IMR-90 (cell line): ENCODE results near the gene TMEM19. TPM values are rescaled to one million over a fixed set of nuclear protein-coding genes. Genes with fewer than 3 reads are reported as not detected.

Experiments used
- ATAC-seq: fragments of 200-7000 bp; cut with Tn5 transposase; 2 replicates; pipeline ENCODE4 v1.9.1; 2020; ENCODE audit warnings: low read depth, mild to moderate bottlenecking, moderate library complexity
- BruUV-seq: library from RNA; stranded (reverse); fragments of 400-500 nt; replicated peaks from 2 replicates; lab custom pipeline; 2021; lab: Mats Ljungman, UMichigan
- CTCF ChIA-PET: fragments of 300-600 bp; formaldehyde crosslinking; extraction: SDS; loops from one replicate; lab custom pipeline; 2021; ENCODE audit warnings: antibody characterized with exemption; lab: Yijun Ruan, JAX
- POLR2A ChIA-PET: fragments of 300-600 bp; sonication (Branson Sonifier 250); formaldehyde crosslinking; loops from one replicate; lab custom pipeline; 2022; ENCODE audit warnings: antibody characterized with exemption; ENCODE audit not compliant: unreplicated experiment; lab: Charles Lee
- DNase-seq: peaks from one replicate; pipeline ENCODE4 v3.0.0; 2013
- H2AFZ ChIP-seq: replicated peaks from 2 replicates; pipeline ENCODE3; 2013; ENCODE audit warnings: low read length, mild to moderate bottlenecking; ENCODE audit not compliant: poor library complexity
- H2AK5ac ChIP-seq: 2 replicates; pipeline ENCODE4 v1.6.1; 2013; ENCODE audit warnings: low read depth, low read length, inconsistent platforms
- H2AK9ac ChIP-seq: replicated peaks from 2 replicates; pipeline ENCODE3; 2013; ENCODE audit warnings: mild to moderate bottlenecking, low read depth, low read length, moderate library complexity; ENCODE audit not compliant: poor library complexity
- H2BK120ac ChIP-seq: 2 replicates; pipeline ENCODE4 v1.6.1; 2013; ENCODE audit warnings: low read depth, low read length, inconsistent platforms
- H2BK15ac ChIP-seq: 3 replicates; pipeline ENCODE4 v1.6.1; 2013; ENCODE audit warnings: low read depth, low read length, inconsistent platforms
- H2BK20ac ChIP-seq: 2 replicates; pipeline ENCODE4 v1.6.1; 2013; ENCODE audit warnings: low read depth, mild to moderate bottlenecking, inconsistent platforms, low read length, moderate library complexity
- H2BK5ac ChIP-seq: 2 replicates; pipeline ENCODE4 v1.6.1; 2013; ENCODE audit warnings: mild to moderate bottlenecking, low read depth, low read length, inconsistent platforms; ENCODE audit not compliant: poor library complexity, severe bottlenecking
- H3K14ac ChIP-seq: replicated peaks from 2 replicates; pipeline ENCODE4 v1.6.1; 2013; ENCODE audit warnings: low read depth, low read length, inconsistent platforms
- H3K18ac ChIP-seq: 2 replicates; pipeline ENCODE4 v1.6.1; 2013; ENCODE audit warnings: low read depth, low read length, control low read depth
- H3K23ac ChIP-seq: 2 replicates; pipeline ENCODE4 v1.6.1; 2013; ENCODE audit warnings: low read depth, low read length, inconsistent platforms
- H3K27ac ChIP-seq: 2 replicates; pipeline ENCODE4 v1.5.1; 2013; ENCODE audit warnings: mild to moderate bottlenecking, control low read depth, low read length; ENCODE audit not compliant: insufficient read depth
- H3K27me3 ChIP-seq: 2 replicates; pipeline ENCODE4 v1.6.1; 2013; ENCODE audit warnings: low read length; ENCODE audit not compliant: control insufficient read depth, insufficient read depth
- H3K36me3 ChIP-seq: 2 replicates; pipeline ENCODE4 v1.6.1; 2013; ENCODE audit warnings: low read length, mixed read lengths; ENCODE audit not compliant: control insufficient read depth, insufficient read depth
- H3K4ac ChIP-seq: 2 replicates; pipeline ENCODE4 v1.6.1; 2013; ENCODE audit warnings: low read depth, low read length, inconsistent platforms
- H3K4me1 ChIP-seq: 2 replicates; pipeline ENCODE4 v1.6.1; 2013; ENCODE audit warnings: low read length, mixed read lengths; ENCODE audit not compliant: control insufficient read depth, insufficient read depth
- H3K4me2 ChIP-seq: 2 replicates; pipeline ENCODE4 v1.6.1; 2013; ENCODE audit warnings: low read depth, mild to moderate bottlenecking, control low read depth, low read length, moderate library complexity
- H3K4me3 ChIP-seq: 2 replicates; pipeline ENCODE4 v1.5.1; 2013; ENCODE audit warnings: low read depth, mild to moderate bottlenecking, control low read depth, low read length, moderate library complexity; ENCODE audit not compliant: insufficient read depth
- H3K56ac ChIP-seq: 2 replicates; pipeline ENCODE4 v1.6.1; 2013; ENCODE audit warnings: low read length, inconsistent platforms; ENCODE audit not compliant: insufficient read depth; ENCODE audit errors: extremely low read depth
- H3K79me1 ChIP-seq, 2 experiments: 2 replicates each; pipeline ENCODE4 v1.6.1; 2013; ENCODE audit warnings: low read length in 2 of 2, inconsistent platforms in 1 of 2, low read depth in 1 of 2
- H3K9ac ChIP-seq: 2 replicates; pipeline ENCODE4 v1.6.1; 2013; ENCODE audit warnings: low read depth, low read length, control low read depth
- H3K9me1 ChIP-seq: 2 replicates; pipeline ENCODE4 v1.6.1; 2013; ENCODE audit warnings: low read length, inconsistent platforms; ENCODE audit not compliant: insufficient read depth
- H3K9me3 ChIP-seq: 2 replicates; pipeline ENCODE4 v1.6.1; 2013; ENCODE audit warnings: low read length; ENCODE audit not compliant: control insufficient read depth, insufficient read depth
- H4K20me1 ChIP-seq: 2 replicates; pipeline ENCODE4 v1.6.1; 2013; ENCODE audit warnings: low read length, inconsistent platforms; ENCODE audit not compliant: insufficient read depth
- H4K5ac ChIP-seq: 2 replicates; pipeline ENCODE4 v1.6.1; 2013; ENCODE audit warnings: mild to moderate bottlenecking, low read depth, low read length, control low read depth
- H4K8ac ChIP-seq, 2 experiments: 2 replicates each; pipeline ENCODE4 v1.6.1; 2013; ENCODE audit warnings: low read depth in 2 of 2, low read length in 2 of 2, control low read depth in 1 of 2, inconsistent platforms in 1 of 2
- H4K91ac ChIP-seq: 2 replicates; pipeline ENCODE4 v1.6.1; 2013; ENCODE audit warnings: low read depth, low read length, inconsistent platforms; ENCODE audit not compliant: insufficient read depth
- CTCF ChIP-seq: conservative IDR thresholded peaks from 2 replicates; pipeline ENCODE4 v1.5.1; 2012; ENCODE audit warnings: mild to moderate bottlenecking, low read depth, low read length, improper control_type of control experiment
- MAZ ChIP-seq: IDR thresholded peaks from 2 replicates; pipeline ENCODE4 v1.6.1; 2012; ENCODE audit warnings: low read depth, mild to moderate bottlenecking, low read length, improper control_type of control experiment, moderate library complexity, borderline replicate concordance
- RAD21 ChIP-seq: IDR thresholded peaks from 2 replicates; pipeline ENCODE4 v1.6.1; 2012; ENCODE audit warnings: low read length, improper control_type of control experiment
- SMC3 ChIP-seq: fragments of 150-350 bp; IDR thresholded peaks from 2 replicates; pipeline ENCODE4 v1.6.1; 2016; ENCODE audit warnings: low read depth, mild to moderate bottlenecking, antibody characterized with exemption, low read length, moderate library complexity
- WGBS, 2 experiments: methylation state at CpG; one replicate each; pipeline versions ENCODE4 v1.1.5 to v1.1.7; 2013; ENCODE audit warnings: missing lambda C conversion rate in 2 of 2; ENCODE audit not compliant: insufficient read length in 1 of 2; ENCODE audit errors: extremely low coverage in 2 of 2; 5-methylcytosine and 5-hydroxymethylcytosine counted together
- dilution Hi-C: fragments of 300-500 bp; cut with HindIII; formaldehyde crosslinking; loops from one replicate; pipeline ENCODE4 v1.14.3; 2018; ENCODE audit warnings: low sequenced_read_pairs; ENCODE audit not compliant: unreplicated experiment
- in situ Hi-C: fragments of 300-500 bp; cut with MboI; formaldehyde crosslinking; loops from 3 replicates; pipeline ENCODE4 v1.14.3; 2019; ENCODE audit warnings: low sequenced_read_pairs, inconsistent platforms, mixed read lengths
- intact Hi-C: fragments of 100-400 bp; cut with micrococcal nuclease; formaldehyde crosslinking; loops from 2 replicates; pipeline ENCODE4 v1.10.0; 2022
- polyA plus RNA-seq, 3 experiments: library from polyadenylated mRNA; depleted of rRNA; stranded (reverse); fragments of >200 nt; gene quantifications; 2 replicates each; pipeline ENCODE4 v1.2.3, GENCODE V29; 2012; ENCODE audit warnings: low replicate concordance in 1 of 3
- total RNA-seq: library from RNA; depleted of rRNA; stranded (reverse); fragments of >200 nt; gene quantifications from 2 replicates; pipeline ENCODE4 v1.2.3, GENCODE V29; 2012

Gene TMEM19
- total and polyA plus RNA-seq, 2 of the 4 experiments (the other 2 are of a cell fraction) = 8.9 to 28.7 TPM

- Histone ChIP-seq H3K4me3 (no peak overlapping the region), H3K27ac (no peak overlapping the region), H2AK5ac (no peak overlapping the region), H3K4me1 (no peaks in the 10 kb centered on the region), H4K5ac (peak overlapping the region; percentile 80; the same call in 1 of the 2 replicates), H2AK9ac (no peak overlapping the region), H3K18ac (no peak overlapping the region), H3K9ac (no peak overlapping the region), H4K8ac (no peak overlapping the region), H3K56ac (no peak overlapping the region), H4K91ac (no peak overlapping the region), H4K20me1 (peaks cover 20% of the 10 kb centered on the region; the same call in 1 of the 2 replicates), H2BK15ac (no peak overlapping the region), H3K27me3 (no peaks in the 10 kb centered on the region), H2AFZ (no peak overlapping the region), H3K4ac (no peak overlapping the region), H3K79me1 (peaks cover 31 to 35% of the 10 kb centered on the region in 2 experiments), H3K9me3 (no peaks in the 10 kb centered on the region), H2BK5ac (no peak overlapping the region), H3K36me3 (peaks cover 46% of the 10 kb centered on the region), H3K23ac (no peak overlapping the region), H2BK120ac (no peak overlapping the region), H3K9me1 (peaks cover 8% of the 10 kb centered on the region; the same call in 1 of the 2 replicates), H2BK20ac (no peak overlapping the region), H3K14ac (no peak overlapping the region), H3K4me2 (no peak overlapping the region)
- POLR2A ChIA-PET = no interaction called here
- dilution Hi-C loops = no loop called here
- peak; percentile 54; the same call in 1 of the 2 replicates for ATAC-seq
- intact Hi-C loops = loop anchor here (5.0 kb wide), 1 partner anchor 111 kb away; no protein-coding TSS in a partner anchor
- DNase-seq = peak; percentile 72
- CTCF ChIA-PET = interaction anchor here (1.0 to 1.8 kb wide), 6 partner anchors 9 to 221 kb away, joined by 3 to 11 read pairs (median 4); no protein-coding TSS in a partner anchor
- in situ Hi-C loops = no loop called here
- TF ChIP-seq MAZ (no peak), CTCF (peak; percentile 57), SMC3 (peak; percentile 37; the same call in 1 of the 2 replicates), RAD21 (peak; percentile 38)
- no TSS peak for BruUV-seq
- WGBS, 2 experiments = no CpG with 5 or more reads among the region's 3 CpGs
Observed at GRCh38 chr12:71636704-71637115, 49.2 kb upstream of the TMEM19 start.
